GM23248 (cell line): ENCODE data around the gene GDPD4.

Experiments used
- EZH2 ChIP-seq: fragments of 200-600 bp; sonication (generic); IDR thresholded peaks from 2 replicates; pipeline ENCODE4 v1.6.1; 2018; ENCODE audit warnings: antibody characterized with exemption, mild to moderate bottlenecking; ENCODE audit not compliant: insufficient read depth, poor library complexity, severe bottlenecking
- EZH2phosphoT487 ChIP-seq: fragments of 200-600 bp; sonication (generic); IDR thresholded peaks from 2 replicates; pipeline ENCODE4 v1.6.1; 2018; ENCODE audit warnings: antibody characterized with exemption, moderate library complexity, mild to moderate bottlenecking, low read depth; ENCODE audit not compliant: insufficient read depth

GRCh38 chr11:77195071-77195755 is 106.3 kb downstream of the GDPD4 start:
- no peak for TF ChIP-seq EZH2phosphoT487
- TF ChIP-seq EZH2, result no peak
